ENCODE results near the gene NINJ1.

GRCh38 chr9:93120846-93121315, 13.2 kb downstream of the NINJ1 start:
- TF ChIP-seq POLR2AphosphoS5 (IDR thresholded peaks at IDR 0.05) = no peak
- no peak for TF ChIP-seq CTCF (IDR thresholded peaks at IDR 0.05)
- TF ChIP-seq EP300 (IDR thresholded peaks at IDR 0.05) = no peak
